GM23338 (cell line): ENCODE results near the gene CAMKV.

Source experiments
- TF ChIP-seq, protein P1 (sequence below), 2 experiments: fragments of 200-600 bp in 1 of 2; sonication (generic) in 1 of 2; conservative IDR thresholded peaks; 2 replicates each; pipeline versions ENCODE4 v1.5.1 to v1.6.1; 2016 to 2017; ENCODE audit warnings: antibody characterized with exemption in 2 of 2, low read depth in 2 of 2, mild to moderate bottlenecking in 2 of 2, moderate library complexity in 1 of 2
- TF ChIP-seq, protein P2 (sequence below): IDR thresholded peaks from one replicate; pipeline ENCODE4 v1.6.1; 2018; ENCODE audit warnings: antibody characterized with exemption; ENCODE audit not compliant: unreplicated experiment

DNA sequence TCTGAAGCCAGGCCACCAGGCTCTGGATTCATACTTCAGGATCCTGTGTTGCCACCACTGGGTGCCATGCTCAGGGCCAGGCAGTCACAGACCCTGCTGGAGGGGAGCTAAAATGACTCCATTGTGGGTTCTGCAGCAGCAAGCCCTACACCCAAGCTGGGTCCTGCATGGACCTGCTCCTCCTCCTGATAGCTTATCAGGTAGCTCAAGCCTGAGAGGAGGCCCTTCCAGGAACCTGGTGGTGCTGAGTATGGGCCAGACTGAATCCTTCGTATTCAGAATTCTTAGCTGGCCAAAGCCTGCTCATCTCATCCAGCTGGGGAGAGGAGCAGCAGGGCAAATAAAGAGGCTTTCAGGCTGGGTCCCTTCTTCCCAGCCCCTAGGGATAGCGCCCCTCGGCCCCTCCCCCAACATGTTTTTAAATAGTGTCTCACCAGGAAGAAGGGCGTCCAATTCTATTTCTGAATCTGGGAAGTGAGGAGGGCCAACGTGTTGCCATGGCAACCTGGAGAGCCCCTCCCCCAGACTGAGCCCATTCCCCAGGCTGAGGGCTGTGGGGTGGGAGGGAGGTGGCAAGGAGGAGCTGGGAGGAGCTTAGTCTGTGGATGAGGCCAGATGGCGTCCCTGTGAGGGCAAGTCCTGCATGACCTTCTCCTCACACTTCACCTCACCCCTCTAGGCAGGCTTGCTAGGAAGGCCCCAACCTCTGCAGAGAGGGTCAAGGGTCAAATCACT is 11.0 kb upstream of the CAMKV start:
- TF ChIP-seq, protein P1, sequence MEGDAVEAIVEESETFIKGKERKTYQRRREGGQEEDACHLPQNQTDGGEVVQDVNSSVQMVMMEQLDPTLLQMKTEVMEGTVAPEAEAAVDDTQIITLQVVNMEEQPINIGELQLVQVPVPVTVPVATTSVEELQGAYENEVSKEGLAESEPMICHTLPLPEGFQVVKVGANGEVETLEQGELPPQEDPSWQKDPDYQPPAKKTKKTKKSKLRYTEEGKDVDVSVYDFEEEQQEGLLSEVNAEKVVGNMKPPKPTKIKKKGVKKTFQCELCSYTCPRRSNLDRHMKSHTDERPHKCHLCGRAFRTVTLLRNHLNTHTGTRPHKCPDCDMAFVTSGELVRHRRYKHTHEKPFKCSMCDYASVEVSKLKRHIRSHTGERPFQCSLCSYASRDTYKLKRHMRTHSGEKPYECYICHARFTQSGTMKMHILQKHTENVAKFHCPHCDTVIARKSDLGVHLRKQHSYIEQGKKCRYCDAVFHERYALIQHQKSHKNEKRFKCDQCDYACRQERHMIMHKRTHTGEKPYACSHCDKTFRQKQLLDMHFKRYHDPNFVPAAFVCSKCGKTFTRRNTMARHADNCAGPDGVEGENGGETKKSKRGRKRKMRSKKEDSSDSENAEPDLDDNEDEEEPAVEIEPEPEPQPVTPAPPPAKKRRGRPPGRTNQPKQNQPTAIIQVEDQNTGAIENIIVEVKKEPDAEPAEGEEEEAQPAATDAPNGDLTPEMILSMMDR (conservative IDR thresholded peaks at IDR 0.05; ENCODE audit: low read depth in 2 of 2), result no peak
- TF ChIP-seq, protein P2, sequence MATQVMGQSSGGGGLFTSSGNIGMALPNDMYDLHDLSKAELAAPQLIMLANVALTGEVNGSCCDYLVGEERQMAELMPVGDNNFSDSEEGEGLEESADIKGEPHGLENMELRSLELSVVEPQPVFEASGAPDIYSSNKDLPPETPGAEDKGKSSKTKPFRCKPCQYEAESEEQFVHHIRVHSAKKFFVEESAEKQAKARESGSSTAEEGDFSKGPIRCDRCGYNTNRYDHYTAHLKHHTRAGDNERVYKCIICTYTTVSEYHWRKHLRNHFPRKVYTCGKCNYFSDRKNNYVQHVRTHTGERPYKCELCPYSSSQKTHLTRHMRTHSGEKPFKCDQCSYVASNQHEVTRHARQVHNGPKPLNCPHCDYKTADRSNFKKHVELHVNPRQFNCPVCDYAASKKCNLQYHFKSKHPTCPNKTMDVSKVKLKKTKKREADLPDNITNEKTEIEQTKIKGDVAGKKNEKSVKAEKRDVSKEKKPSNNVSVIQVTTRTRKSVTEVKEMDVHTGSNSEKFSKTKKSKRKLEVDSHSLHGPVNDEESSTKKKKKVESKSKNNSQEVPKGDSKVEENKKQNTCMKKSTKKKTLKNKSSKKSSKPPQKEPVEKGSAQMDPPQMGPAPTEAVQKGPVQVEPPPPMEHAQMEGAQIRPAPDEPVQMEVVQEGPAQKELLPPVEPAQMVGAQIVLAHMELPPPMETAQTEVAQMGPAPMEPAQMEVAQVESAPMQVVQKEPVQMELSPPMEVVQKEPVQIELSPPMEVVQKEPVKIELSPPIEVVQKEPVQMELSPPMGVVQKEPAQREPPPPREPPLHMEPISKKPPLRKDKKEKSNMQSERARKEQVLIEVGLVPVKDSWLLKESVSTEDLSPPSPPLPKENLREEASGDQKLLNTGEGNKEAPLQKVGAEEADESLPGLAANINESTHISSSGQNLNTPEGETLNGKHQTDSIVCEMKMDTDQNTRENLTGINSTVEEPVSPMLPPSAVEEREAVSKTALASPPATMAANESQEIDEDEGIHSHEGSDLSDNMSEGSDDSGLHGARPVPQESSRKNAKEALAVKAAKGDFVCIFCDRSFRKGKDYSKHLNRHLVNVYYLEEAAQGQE, result no peak
